ENCODE results near the gene TXNDC8. TPM values are rescaled to one million over a fixed set of nuclear protein-coding genes. Genes with fewer than 3 reads are reported as not detected.

TXNDC8 gene
- total RNA-seq, 2 experiments from 2014 or later, result not detected

DNA sequence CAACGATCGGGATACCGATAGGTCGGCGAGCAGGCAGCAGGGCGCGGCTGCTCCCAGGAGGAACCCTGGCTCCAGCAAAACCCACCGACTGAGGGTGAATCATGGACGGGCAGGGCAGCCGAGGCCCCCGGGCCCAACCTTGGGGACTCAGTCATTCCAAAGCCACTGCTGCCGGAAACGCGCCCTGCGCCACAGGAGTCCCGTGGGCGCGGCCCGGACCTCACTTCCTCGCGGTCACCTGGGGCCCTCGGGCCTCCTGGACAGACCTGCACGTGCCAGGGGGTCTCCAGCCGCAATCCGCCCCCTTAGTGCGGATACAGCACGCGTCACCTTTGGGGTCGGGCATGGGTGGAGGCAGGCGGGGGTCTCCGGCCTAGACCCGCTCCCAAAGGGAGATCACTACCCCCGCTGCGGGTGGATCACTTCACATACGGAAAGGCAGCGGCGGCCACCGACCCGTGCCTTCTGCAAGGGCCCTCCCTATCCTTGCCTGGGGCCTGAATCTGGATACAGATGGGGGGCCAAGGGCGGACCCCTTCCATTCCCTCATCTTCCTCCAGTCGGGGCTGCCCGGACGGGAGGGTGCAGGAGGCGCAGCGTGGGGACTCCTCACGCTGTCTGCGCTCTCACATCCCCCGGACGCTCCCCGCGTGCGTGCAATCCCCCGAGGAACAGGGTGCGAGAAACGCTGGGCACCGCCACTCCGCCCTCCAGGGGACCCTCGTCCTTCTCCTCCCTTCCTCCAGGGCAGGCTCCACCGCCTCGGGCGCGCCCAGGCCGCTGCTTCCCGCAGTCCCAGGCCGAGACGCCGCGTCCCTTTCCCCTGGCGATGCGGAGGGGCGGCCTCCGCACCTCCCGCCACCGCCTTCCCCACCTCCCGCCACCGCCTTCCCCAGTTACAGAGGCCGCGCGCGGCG, 81.9 kb downstream of the TXNDC8 start:
- peak overlapping the region; percentile 83 for H3K27ac Mint-ChIP-seq
- peak overlapping the region; percentile 37 to 63 for H3K27ac ChIP-seq (ENCODE audit: low read depth in 1 of 2, low read length in 2 of 2)
- no peaks in the 10 kb centered on the region for H3K9me3 Mint-ChIP-seq
- TF ChIP-seq, protein P1, sequence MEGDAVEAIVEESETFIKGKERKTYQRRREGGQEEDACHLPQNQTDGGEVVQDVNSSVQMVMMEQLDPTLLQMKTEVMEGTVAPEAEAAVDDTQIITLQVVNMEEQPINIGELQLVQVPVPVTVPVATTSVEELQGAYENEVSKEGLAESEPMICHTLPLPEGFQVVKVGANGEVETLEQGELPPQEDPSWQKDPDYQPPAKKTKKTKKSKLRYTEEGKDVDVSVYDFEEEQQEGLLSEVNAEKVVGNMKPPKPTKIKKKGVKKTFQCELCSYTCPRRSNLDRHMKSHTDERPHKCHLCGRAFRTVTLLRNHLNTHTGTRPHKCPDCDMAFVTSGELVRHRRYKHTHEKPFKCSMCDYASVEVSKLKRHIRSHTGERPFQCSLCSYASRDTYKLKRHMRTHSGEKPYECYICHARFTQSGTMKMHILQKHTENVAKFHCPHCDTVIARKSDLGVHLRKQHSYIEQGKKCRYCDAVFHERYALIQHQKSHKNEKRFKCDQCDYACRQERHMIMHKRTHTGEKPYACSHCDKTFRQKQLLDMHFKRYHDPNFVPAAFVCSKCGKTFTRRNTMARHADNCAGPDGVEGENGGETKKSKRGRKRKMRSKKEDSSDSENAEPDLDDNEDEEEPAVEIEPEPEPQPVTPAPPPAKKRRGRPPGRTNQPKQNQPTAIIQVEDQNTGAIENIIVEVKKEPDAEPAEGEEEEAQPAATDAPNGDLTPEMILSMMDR (IDR thresholded peaks at IDR 0.05), result no peak
- peaks cover 44% of the 10 kb centered on the region for H3K4me1 Mint-ChIP-seq (ENCODE audit: low read depth)
- intact Hi-C loops (cut with DNase I, micrococcal nuclease), result loop anchor here in 1 of 2 experiments (5.0 to 10.0 kb wide), 2 partner anchors 208 to 1321 kb away; partner anchors contain the start of genes ABITRAM and ELP1
- ChIA-PET POLR2A (interaction anchor here (0.7 to 1.2 kb wide), 3 partner anchors 10 to 38 kb away, joined by 3 to 4 read pairs (median 3); no protein-coding TSS in a partner anchor), CTCF (no interaction called here)
- H3K27me3 ChIP-seq (ENCODE audit: control insufficient read depth in 1 of 2, insufficient read depth in 2 of 2, low read length in 2 of 2), result no peaks in the 10 kb centered on the region
- peak in 11 of 14 experiments; percentile 5 to 61 (median 12) for DNase-seq
- peaks cover 32% of the 10 kb centered on the region for H3K4me1 ChIP-seq (ENCODE audit: insufficient read depth, low read length)
- H3K36me3 Mint-ChIP-seq (ENCODE audit: low read depth), result peaks cover 4% of the 10 kb centered on the region
- ATAC-seq (ENCODE audit: poor library complexity), result peak; percentile 18
- H3K4me3 Mint-ChIP-seq, result peak overlapping the region; percentile 98
- H3K27me3 Mint-ChIP-seq, result no peaks in the 10 kb centered on the region
- no peaks in the 10 kb centered on the region for H3K9me3 ChIP-seq (ENCODE audit: control insufficient read depth in 1 of 2, insufficient read depth in 1 of 2, low read length in 2 of 2)
- H3K4me3 ChIP-seq (ENCODE audit: low read length), result peak overlapping the region; percentile 85
- H3K36me3 ChIP-seq (ENCODE audit: insufficient read depth, low read length), result peaks cover 4% of the 10 kb centered on the region

DNA sequence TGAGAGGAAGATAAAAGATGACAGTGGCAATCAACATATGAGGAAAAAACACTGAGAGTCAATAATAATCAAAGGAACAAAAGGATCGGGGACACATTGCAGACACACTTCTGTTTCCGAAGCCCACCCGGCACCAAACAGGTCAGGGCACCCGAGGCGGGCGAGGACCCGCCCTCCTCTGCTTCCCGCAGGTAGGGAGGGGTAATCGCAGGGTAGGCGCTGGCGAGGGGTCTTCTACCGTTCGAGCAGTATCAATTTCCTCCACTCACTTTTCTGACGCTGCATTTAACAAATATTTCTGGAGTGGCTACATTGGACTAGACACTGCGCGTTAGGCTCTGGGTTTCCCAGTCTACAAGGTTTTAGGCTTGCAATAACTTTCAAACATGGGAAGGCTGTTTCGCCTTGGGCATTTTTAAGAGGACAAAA, 82.6 kb downstream of the TXNDC8 start:
- CTCF ChIA-PET, result no interaction called here
- POLR2A ChIA-PET, result no interaction called here
- Mint-ChIP-seq H3K27ac (peak overlapping the region; percentile 83), H3K9me3 (no peaks in the 10 kb centered on the region), H3K4me1 (ENCODE audit: low read depth) (peaks cover 44% of the 10 kb centered on the region), H3K36me3 (ENCODE audit: low read depth) (peaks cover 11% of the 10 kb centered on the region), H3K4me3 (peak overlapping the region; percentile 98), H3K27me3 (no peaks in the 10 kb centered on the region)
- Histone ChIP-seq H3K9me3 (ENCODE audit: control insufficient read depth in 1 of 2, insufficient read depth in 1 of 2, low read length in 2 of 2) (no peaks in the 10 kb centered on the region), H3K27ac (ENCODE audit: low read depth in 1 of 2, low read length in 2 of 2) (peak overlapping the region; percentile 37 to 63), H3K4me1 (ENCODE audit: insufficient read depth, low read length) (peaks cover 32% of the 10 kb centered on the region), H3K36me3 (ENCODE audit: insufficient read depth, low read length) (peaks cover 6% of the 10 kb centered on the region), H3K4me3 (ENCODE audit: low read length) (peak overlapping the region; percentile 85), H3K27me3 (ENCODE audit: control insufficient read depth in 1 of 2, insufficient read depth in 2 of 2, low read length in 2 of 2) (no peaks in the 10 kb centered on the region)
- intact Hi-C loops (cut with DNase I, micrococcal nuclease), result loop anchor here in 1 of 2 experiments (5.0 to 10.0 kb wide), 2 partner anchors 208 to 1320 kb away; partner anchors contain the start of genes ABITRAM and ELP1
- TF ChIP-seq, protein P1 (IDR thresholded peaks at IDR 0.05), result no peak
- DNase-seq (peak in 4 of 14 experiments; percentile 1 to 29 (median 15)), ATAC-seq (ENCODE audit: poor library complexity) (no peak)

DNA sequence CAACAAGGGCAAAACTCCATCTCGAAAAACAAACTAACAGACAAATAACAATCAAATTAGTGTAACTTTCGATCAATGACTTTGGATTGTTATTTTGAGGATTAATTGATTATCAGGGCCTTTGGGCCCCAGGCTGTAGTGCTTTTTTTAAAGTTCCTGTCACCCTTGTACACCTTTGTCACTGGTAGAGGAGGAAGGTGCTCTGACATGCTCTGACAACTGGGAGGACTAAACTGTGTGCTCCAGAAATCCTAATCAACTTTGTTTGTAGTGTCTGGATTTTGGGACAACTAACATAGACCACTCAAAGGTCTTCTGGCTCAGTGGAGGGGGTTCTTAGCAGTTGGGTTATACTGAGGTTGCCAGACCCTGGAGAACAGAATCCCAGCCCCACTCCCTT, 83.2 kb downstream of the TXNDC8 start:
- H3K36me3 Mint-ChIP-seq (ENCODE audit: low read depth), result peaks cover 16% of the 10 kb centered on the region
- H3K4me3 ChIP-seq (ENCODE audit: low read length), result peak overlapping the region; percentile 85
- ChIA-PET POLR2A (no interaction called here), CTCF (no interaction called here)
- H3K27me3 ChIP-seq (ENCODE audit: control insufficient read depth in 1 of 2, insufficient read depth in 2 of 2, low read length in 2 of 2), result no peaks in the 10 kb centered on the region
- H3K27ac Mint-ChIP-seq, result peak overlapping the region; percentile 83
- no peak overlapping the region for H3K27ac ChIP-seq (ENCODE audit: low read depth in 1 of 2, low read length in 2 of 2)
- H3K9me3 ChIP-seq (ENCODE audit: control insufficient read depth in 1 of 2, insufficient read depth in 1 of 2, low read length in 2 of 2), result no peaks in the 10 kb centered on the region
- TF ChIP-seq, protein P1 (IDR thresholded peaks at IDR 0.05), result no peak
- H3K27me3 Mint-ChIP-seq, result no peaks in the 10 kb centered on the region
- peaks cover 11% of the 10 kb centered on the region for H3K36me3 ChIP-seq (ENCODE audit: insufficient read depth, low read length)
- no peaks in the 10 kb centered on the region for H3K9me3 Mint-ChIP-seq
- ATAC-seq (ENCODE audit: poor library complexity), result no peak
- DNase-seq, result peak in 1 of 14 experiments; percentile 13
- H3K4me1 Mint-ChIP-seq (ENCODE audit: low read depth), result peaks cover 44% of the 10 kb centered on the region
- intact Hi-C loops (cut with DNase I, micrococcal nuclease), result loop anchor here in 1 of 2 experiments (10.0 kb wide), 1 partner anchor 1320 kb away; the partner anchor contains the start of genes ABITRAM and ELP1
- H3K4me1 ChIP-seq (ENCODE audit: insufficient read depth, low read length), result peaks cover 32% of the 10 kb centered on the region
- H3K4me3 Mint-ChIP-seq, result peak overlapping the region; percentile 98

Other genes starting within 250 kb of the TXNDC8 start
- gene C9orf152, start 129.7 kb downstream of the TXNDC8 start, total RNA-seq, result not detected
- gene TXN, start 81.4 kb downstream of the TXNDC8 start, total RNA-seq, result 10 to 100 TPM; 31.5 to 35.1 TPM
- gene SVEP1, start 241.9 kb upstream of the TXNDC8 start, total RNA-seq, result not detected